GM19468 (cell line): Measurements from ENCODE around the gene LBH.

Source experiments
- ATAC-seq: cut with Tn5 transposase; IDR thresholded peaks from one replicate; pipeline ENCODE4 v1.9.1; 2021; ENCODE audit warnings: mild to moderate bottlenecking, moderate library complexity, moderate number of reproducible peaks; ENCODE audit not compliant: unreplicated experiment; ENCODE audit errors: extremely low read depth

The LBH gene

DNA sequence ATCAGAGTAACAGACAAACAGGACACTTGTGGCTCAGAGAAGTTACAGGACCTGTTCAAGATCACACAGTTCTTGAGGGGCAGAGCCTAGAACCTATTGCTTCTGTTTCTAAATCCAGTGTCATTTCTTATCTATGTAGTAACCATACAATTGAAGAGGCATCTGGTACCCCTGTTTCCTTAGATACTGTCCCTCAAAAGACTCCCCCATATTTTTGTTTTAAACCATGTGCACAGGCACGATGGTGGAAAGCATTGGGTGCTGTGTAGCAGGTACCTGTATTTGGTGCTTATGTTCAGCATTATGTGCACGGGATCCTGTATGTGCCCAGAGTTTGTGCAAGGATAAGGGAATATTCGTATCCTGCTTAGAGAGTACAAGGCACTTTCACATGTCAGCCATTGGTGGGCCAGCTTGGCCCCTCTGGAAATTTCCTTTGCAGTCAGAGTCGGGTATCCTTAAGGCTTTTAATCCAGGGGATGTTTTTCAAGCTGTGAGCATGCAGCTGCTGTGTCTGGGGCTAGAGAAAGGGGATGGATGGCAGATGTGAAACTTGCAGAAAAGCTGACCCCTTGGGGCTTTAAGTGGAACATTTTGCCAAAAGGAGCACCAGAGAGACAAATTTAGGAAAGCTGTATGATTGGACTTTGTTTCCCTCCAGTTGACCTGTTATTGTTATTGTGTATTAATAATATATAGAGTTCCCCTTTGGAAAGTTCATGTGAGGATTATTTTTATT is 2.1 kb downstream of the LBH start:
- no peak for ATAC-seq

DNA sequence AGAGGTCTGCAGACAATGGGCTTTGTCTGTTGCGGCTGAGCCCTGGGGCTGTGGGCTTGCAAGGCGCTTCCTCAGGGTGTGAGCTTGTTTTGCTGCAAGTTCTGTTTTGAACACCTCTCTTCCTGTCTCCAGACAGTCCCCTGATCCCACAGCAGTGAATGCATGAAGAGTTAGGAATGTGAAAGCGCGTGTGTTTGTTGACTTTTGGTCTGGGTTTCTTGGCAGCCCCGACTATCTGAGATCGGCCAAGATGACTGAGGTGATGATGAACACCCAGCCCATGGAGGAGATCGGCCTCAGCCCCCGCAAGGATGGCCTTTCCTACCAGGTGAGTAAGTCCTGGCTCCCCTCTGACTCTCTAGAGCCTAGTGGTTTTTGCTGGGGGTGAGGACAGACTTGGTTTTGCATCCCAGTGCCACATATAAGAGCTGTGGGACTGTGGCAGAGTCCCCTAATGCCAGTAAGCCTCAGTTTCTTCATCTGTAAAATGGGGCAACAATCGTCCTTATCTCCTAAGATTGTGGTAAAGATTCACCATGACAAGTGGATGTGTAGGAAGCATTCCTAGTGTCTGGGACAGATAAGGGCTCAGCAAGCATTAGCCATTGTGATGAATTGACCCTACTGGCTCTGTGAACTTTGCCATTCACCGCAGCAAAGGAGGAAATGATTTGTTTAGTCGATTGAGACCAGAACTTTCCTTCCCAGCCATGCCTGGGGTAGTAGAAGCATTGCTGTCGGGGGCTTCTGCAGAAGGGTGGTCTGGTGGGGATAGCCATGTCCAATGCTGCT is 3.0 kb downstream of the LBH start:
- ATAC-seq = no peak

- ATAC-seq = no peak
Observed at GRCh38 chr2:30235008-30235655, 3.8 kb downstream of the LBH start.

DNA sequence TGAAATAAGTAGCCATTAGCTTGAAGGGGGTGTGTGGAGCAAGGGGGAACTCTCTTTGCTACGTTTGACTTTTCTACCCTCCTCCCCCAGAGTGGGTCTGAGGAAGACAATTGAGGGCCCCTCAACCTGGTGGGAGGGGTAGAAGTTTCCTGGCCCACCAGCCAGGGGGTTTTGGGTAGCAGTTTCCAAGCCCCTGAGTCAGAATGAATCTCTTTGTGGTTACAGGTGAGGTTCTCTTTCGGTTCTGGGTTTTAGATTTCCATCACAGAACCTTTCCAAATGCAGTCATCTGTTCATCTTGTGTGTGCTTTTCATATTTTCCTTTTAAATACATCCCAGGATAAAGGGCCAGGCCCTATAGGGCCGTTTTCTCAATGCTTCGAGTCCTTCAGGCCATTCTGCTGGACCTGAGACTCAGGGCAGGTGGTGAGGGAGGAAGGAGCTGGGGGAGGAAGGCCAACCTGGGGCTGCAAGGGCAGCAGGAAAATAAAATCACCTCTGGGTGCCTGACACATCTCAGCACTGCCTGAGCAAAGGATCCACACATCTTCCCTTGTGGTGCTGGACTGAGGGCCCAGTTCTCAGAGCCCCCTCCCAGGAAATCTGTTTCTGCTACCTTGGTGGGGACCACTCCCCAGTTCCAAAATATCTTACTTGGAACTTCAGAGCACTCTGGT is 4.7 kb downstream of the LBH start:
- ATAC-seq = no peak

- no peak for ATAC-seq
Observed at GRCh38 chr2:30236591-30237238, 5.4 kb downstream of the LBH start.

GRCh38 chr2:30237239-30237965 is 6.1 kb downstream of the LBH start:
- no peak for ATAC-seq

DNA sequence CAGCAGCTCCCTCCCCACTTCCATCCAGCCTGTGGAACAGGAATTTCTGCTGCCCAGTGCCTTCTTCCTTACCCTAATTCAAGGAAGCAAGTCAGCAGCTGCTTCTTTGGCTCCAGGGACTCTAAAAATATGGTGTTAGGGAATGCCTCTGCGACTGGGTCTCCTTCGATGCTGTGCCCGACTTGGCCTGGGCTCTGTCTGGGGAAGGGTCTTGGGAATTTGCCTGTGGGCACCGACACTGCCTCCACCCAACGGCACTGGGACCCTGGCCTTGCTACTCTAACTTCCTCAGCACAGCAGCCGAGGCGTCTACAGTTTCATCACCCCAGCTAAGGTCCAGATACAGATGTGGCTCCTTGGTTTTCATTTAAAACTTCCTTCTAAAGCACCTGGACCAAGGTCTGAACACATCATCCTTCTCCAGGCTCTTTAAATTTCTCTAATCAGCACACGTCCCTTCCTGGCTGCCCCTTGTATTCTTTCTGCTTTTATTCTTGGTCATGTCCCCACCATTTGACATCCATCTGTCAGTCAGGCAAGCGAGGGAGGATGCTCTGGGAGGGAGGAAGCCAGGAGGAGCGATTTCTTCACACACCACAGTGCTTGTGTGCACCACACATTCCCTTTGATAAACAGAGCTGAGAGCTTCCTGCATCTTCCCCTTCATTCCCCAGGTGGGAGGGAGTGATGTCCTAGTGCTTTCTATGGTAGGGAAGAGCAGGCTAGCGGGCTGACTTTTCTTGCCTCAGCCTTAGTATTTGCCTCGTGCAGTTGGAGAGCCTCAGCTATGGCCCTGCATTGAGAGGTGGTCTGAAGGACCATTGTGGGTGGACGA is 6.8 kb downstream of the LBH start:
- ATAC-seq = no peak

DNA sequence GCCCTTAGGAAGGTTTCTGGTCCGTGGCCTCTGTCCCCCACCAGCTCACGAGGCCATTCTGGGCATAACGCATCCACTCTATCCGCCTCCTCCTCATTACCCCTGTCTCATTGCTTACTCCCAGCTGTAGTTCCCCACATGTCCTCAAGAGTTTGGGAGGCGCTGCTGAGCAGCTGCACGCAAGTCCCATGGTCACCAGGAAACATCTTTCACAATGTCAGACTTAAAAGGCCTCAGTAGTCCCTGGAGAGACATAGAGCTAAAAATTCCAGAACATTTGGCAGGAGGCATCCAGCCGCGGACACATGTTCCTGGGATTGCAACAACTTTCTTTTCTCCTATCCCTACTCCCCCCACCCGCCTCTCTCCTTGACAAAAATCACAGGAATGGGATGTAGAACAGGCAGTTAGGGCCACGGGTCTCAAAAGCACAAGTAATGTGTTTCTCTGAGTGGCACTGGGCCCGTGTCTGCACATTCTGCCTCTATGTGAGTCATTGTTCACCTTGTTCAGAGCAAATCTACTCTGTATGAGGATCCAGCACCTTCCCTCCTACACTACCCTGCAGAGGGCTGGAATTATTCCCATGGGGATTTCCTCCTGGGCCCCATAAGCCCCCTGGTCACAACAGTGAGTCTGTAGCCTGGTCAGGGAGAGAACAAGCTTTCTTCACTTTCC is 8.1 kb downstream of the LBH start:
- ATAC-seq = no peak

DNA sequence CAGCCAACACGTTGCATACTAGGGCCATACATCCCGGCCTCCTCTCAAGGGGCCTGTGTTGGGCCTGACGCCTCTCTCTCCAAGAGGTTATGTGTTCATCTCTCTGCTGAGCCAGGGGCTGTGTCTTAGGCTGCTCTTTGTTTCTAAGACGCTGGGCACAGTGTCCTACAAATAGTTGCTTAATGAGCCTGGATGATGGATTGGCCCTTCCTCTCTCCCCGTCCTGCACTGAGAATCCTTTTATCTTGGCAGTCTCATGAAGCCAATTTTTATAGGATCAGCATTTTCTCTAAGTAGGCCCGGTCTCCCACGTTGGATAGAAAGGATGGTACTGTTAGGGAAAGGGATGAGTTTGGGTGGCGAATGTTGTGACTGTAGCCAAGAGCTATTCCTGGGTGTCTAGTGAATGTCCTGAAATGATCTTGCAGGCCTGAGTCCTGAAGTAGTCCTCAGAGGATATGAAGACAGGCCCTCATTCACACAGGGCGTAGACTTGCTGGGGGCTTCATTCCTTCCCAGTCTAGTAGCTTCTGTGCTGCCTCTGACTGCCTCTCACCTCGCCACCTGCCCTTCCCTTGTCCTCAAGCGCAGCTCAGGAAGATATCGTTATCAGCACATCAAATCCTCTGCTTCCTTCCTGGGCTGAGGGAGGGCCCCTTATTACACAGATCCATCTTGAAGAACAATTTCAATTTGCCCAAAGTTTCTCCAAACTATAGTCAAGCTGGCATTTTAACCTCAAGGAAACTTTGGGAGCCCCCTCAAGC is 8.8 kb downstream of the LBH start:
- no peak for ATAC-seq

DNA sequence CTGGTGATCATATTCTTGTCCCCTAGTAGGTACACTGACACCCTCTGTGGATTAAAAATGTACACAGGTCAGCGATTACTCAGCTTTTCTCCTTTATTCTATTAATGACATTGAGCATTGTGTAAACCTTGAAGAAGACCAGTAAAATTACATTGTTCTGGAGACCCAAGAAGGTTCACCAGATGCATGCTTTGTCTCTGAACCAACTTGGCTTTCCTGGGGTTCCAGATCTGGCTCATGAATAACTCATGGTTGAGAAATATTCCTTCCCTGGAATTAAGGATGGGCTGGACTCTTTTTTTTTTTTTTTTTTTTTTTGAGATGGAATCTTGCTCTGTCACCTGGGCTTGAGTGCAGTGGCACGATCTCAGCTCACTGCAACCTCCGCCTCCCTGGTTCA is 11.9 kb downstream of the LBH start:
- no peak for ATAC-seq

- ATAC-seq = no peak
Observed at GRCh38 chr2:30245364-30245763, 14.0 kb downstream of the LBH start.

DNA sequence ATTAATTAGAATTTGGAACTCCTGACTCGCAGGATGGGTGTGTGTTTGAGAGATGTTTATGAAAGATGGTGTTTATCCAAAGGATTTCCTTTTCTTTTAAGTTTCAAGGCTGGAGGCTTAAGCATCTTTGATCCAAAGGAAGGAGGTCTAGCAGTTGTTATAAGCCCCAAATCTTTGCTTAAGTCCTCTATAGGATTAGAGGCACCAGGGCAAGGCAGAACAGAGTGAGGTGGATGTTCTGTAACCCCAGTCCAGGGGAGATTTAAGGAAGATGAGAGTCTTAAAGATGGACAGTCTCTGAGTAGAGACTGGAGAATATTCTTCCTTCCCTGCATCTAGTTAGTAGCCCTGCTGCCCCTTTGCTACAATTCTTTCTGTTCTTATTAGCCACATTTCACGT is 17.5 kb downstream of the LBH start:
- no peak for ATAC-seq

GRCh38 chr2:30249354-30249753 is 18.0 kb downstream of the LBH start:
- no peak for ATAC-seq

- ATAC-seq = no peak
Observed at GRCh38 chr2:30250421-30250820, 19.1 kb downstream of the LBH start.

- no peak for ATAC-seq
Observed at GRCh38 chr2:30252723-30253701, 21.7 kb downstream of the LBH start.
